Measurements from ENCODE around the gene XPR1.

XPR1 gene

DNA sequence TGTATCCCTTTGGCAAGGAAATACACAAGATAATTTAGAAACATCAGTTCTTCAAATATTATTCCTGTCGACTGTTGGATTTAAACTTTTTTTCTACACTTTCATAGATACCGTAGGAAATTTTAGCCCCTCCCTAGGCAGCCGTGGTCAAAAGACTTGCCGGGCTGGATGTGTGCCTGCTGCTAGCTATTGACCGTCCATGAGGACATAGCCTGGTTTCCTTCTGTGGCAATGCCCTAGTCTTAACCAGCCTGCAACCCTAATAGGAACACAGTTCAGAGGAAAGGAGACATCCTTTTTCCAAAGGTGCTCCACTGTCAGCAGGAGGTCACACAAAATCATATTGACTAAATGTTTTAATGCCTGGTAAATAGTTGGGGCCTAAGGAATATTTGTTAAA lies 260.4 kb downstream of the XPR1 start:
- DNase-seq (ENCODE audit: low spot score): no peak

DNA sequence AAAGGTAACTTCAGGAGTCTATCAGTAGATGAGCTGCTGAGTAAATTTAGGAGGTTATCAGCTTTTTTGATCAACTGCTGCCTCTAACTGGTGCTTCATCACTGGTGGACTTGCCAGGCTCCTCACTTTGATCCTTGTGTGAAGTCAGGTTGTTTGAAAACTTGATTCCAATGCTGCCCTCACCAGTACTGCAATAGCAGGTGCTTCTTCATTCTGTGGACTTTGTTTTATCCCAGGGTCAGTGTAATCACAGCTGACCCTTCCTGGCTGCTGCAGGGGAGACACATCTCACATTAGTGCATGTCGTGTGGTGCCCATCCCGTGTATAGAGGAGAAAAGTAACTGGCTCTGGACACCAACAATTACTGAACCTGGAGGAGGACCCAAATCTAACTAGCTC lies 260.9 kb downstream of the XPR1 start:
- no peak for DNase-seq (ENCODE audit: low spot score)

DNA sequence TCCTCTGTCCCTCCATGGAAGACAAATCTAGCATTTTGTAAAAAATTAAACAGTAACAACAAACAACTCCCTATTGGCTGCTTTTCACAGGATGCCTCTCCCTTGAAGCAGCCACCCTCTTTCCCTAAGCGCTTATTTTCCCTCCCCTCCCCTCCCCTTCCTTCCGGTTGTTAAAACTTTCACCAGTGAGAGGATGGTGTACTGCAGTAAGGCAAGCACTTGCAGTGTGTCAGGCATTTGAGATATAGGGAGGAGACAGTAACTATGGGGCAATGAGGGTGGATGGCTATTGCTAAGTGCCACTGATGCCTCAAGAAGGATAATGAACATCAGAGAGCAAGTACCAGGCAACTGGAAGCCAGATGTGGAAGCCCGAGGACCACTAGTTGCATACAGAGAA lies 261.8 kb downstream of the XPR1 start:
- no peak for DNase-seq (ENCODE audit: low spot score)

DNA sequence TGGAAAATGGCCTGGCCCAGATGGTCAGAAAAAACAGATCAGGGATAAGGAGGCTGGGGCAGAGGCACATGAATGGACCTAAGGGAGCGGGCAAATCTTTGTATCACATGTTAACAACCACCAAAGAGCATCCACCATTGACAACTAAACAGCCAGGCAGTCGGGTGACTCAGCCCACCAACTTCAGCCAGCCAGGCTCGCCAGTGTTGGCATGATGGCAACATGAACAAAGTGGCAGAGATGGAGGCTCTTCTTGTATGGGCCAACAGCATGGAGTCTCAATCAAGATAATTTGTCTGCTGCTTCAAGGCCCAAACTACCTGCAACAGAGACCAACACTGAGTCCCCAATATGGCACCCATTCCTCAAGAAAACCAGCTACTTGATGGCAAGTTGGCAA lies 264.3 kb downstream of the XPR1 start:
- no peak for DNase-seq (ENCODE audit: low spot score)

DNA sequence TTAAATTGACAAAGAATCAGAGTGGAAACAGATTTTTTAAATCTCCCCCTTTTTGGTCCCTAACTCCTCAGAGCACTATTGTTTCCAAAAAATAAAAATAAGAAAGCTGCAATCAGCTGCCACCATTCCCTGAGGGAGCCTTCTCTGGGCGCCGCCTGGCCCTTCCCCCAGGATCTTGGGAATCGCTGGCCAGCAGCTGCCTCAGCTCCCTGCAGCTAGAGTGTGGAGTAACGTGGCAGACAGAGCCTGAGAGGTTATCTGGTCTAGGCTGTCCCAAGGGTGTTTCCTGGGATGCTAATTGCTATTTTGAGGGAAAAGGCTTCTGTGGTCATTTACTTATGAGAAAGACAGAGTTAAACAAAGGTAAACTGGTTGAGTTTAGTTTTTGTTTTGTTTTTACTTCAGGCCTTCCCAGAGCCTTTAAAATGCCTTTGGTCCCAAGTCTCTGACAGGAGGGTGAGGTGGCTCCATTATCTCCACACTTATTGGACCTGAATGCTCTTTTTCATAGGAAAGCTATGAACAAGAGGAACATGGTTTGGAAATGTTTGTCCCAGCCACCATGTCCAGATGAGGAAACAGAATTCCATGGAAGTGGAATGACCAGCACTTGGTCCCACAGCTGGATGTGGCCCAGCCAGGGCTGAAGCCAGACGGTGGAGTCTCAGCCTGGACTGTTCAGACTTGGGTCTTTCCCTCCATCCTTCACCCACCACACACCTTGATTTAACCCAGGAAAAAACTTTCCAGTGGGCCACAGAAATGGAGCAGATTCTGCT lies 266.8 kb downstream of the XPR1 start:
- no peak for DNase-seq (ENCODE audit: low spot score)

DNA sequence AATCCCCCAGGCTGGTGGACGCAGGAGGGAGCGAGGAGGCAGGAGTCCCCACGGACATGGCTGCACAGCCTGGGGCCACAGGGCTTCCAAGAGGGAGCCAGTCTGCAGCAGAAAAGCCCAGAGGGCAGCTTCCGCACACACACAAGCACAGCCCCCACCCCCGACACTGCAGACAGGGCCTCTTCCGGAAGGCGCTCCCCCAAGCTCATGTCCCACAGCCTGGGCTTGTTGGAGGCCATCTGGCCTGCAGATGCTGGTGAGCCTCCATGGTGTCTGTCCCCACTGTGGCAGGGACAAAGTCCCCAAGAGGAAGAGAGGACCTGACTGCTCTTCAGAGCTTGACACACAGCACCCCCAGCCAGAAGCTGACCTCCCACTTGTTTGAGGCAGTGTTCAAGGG lies 267.4 kb downstream of the XPR1 start:
- no peak for DNase-seq (ENCODE audit: low spot score)

DNA sequence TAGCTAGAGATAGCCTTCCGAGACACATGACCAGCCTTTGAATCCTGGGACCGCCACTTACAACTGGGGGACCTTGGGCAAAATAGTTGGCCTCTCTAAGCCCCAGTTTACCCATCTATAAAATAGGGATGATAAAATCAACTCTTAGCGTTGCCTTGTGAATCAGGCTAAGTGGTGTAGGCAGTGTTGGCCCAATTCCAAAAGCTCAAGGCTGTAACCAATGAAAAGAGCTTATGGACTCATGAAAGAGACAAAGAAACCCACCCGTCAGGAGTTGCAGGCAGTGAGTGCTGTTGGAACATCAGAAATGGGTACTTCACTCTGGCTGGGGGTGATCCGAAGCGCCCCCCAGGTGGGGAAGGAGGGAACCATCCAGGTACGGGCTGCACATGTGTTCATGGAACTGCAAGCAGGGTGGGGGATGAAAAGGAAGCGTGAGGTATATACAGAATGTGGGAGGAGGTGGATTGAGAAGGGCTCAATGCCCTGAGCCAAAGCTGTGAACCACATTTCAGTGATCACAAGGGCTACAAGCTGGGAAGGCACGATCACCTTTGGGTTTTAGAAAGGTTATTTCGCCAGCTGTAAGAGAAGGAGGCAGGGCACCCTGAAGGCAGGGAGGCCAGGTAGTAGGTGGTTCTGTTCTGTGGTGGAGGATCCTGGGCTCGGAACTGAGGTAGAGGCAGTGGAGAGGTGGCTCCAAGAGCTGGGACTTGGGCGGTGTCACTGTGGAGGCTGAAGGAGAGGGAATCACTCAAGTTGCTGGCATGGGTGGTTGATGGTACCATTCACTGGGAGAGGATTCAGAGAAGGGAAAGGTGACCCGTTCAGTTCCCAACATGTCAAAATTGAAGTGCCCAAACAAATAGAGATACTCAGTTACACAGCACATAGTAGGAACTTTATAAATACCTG lies 269.5 kb downstream of the XPR1 start:
- DNase-seq (ENCODE audit: low spot score): no peak

DNA sequence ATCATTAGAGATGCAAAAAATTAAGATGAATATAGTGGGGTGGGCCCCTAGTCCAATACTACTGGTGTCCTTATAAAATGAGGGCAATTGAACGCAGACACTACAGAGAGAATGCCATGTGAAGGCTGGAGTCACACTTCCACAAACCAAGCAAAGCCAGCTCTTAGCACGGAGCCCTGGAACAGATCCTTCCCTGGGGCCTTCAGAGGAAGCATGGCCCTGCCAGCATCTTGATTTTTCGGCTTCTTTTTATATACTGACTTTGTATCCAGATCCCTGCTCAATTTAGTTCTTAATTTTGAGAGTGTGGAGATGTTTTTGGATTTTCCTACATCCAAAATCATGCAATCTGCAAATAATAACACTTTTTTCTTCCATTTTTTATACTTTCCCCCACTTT lies 270.7 kb downstream of the XPR1 start:
- DNase-seq (ENCODE audit: low spot score): no peak

DNA sequence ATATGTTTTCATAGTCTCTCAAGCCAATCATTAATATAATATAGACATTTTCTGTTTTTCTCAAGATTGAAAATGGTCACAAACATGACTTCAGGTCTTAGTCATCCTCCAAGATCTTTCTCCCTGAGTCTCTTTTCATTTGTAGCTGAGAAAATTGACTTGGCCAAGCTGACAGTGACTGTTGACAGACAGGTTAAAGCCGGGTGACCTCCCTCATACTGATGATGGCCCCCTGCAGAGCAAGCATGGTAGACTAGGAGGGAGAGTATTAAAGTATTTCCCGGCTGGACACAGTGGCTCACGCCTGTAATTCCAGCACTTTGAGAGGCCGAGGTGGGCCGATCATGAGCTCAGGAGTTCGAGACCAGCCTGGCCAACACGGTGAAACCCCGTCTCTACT lies 274.1 kb downstream of the XPR1 start:
- DNase-seq (ENCODE audit: low spot score): no peak

DNA sequence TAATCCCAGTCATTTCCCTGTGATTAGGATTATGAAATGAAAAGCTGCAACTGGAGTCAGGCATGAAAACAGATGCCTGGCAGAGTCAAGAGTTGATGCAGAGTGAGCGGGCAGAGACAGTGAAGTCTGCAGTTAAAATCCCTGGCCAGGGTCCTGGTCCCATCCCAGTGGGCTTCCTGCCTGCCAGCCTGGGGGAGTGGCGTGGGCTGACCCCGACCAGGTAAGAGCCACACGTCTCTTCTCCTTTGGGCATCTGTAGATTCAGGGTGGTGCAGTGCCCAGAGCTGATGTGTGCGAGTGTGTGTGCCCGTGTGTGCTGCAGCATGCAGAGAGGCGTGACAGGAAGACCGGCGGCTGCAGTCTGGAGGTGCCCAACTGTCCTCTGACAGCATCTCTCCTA lies 274.7 kb downstream of the XPR1 start:
- DNase-seq (ENCODE audit: low spot score): no peak

DNA sequence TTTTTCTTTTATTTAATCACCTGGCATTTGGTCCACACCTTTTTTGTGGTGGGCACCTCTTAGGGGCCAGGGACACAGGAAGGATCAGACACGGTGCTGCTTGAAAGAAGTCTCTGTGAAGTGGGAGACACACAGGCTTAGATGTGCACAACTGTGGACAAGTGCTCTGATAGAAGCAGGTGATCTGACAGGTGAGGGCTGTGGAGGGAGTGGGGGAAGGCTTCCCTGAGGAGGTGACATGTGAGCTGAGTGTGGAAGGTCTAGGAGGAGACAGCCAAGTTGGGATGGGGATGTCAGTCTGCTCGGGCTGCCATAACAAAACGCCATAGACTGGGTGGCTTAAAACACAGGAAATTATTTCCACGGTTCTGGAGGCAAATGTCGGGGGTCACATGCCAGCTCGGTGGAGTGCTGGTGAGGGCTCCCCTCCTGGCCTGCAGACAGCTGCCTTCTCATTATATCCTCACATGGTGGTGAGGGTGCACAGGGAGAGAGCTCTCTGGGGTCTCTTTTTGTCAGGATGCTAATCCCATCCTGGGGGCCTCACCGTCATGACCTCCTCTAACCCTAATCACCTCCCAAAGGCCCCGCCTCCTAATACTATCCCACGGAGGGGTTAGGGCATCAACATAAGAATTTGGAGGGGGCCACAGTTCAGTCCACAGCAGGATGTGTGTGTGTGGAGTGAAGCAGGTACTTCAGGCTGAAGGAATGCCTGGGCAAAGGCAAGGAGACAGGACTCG lies 275.7 kb downstream of the XPR1 start:
- no peak for DNase-seq (ENCODE audit: low spot score)

DNA sequence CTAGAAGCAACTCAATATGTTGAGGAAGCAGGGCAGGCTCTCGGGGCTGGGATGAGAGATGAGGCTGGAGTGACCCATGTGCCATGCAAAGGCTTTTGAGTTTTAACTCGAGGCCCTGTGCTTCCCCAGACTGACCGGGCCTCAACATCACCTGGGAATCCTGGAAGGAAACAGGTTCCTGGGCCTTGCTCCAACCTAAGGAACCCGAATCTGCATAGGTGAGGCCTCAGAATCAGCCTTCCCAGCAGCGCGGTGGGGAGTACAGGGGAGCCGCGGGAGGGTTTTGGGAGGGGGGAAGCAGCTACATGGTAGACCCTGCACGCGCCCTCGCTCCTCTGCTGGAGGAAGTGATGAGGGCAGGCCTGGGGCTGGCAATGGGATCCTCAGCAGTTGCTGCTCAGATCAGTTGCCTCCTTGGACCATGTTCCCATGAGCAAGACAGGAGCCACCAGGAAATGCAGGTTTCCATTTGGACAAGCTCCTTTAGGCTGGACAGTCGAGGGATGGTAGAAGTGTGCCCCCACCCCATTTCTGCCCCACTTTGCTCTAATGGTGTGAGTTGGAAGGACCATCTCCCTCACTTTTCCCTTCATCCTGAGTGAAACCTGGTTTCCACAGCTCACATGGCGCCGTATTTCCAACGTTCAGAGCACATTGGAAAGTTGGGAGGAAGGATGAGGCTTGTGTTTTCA lies 276.4 kb downstream of the XPR1 start:
- no peak for DNase-seq (ENCODE audit: low spot score)

DNA sequence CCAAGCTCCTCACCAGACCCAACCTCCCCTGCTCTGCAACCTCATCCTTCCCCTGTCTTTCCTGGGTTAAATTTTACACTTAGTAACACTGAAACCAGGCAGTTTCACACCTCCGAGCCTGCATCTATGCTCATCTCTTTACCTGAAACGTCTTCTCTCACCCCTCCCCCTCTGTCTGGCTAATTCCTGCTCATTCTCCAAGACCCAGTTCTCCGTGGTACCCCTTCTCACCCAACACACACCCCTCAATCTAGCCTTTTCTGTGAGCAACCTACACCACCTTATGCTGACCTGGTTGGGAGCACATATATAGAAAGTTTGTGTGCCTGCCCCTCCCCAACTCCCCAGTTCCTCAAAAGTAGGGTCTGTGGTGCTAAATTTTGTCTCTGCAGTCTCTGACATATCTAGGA lies 277.2 kb downstream of the XPR1 start:
- DNase-seq (ENCODE audit: low spot score): no peak

DNA sequence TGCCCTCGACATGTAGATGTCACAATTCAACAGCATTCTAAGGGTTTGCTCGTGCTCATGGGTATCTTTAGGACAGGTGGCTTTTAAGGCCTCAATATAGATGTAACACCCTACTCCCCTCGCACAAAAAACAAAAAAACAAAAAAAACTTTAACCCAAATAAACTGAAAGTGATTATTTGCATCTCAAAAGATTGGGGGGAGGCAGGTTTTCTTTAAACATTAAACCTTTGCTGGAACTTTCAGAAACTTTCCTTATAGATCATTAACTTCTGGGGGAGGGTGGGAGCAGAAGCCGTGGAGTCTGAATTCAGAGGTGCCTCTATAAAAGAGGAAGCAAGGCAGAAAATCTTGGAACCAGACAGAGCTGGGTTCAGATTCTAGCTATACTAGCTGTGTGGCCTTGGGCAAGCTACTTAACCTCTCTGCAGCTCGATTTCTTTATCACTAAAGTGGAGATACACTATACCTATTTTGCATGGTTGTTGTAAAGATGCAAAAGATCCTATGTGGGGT lies 277.7 kb downstream of the XPR1 start:
- DNase-seq (ENCODE audit: low spot score): no peak

DNA sequence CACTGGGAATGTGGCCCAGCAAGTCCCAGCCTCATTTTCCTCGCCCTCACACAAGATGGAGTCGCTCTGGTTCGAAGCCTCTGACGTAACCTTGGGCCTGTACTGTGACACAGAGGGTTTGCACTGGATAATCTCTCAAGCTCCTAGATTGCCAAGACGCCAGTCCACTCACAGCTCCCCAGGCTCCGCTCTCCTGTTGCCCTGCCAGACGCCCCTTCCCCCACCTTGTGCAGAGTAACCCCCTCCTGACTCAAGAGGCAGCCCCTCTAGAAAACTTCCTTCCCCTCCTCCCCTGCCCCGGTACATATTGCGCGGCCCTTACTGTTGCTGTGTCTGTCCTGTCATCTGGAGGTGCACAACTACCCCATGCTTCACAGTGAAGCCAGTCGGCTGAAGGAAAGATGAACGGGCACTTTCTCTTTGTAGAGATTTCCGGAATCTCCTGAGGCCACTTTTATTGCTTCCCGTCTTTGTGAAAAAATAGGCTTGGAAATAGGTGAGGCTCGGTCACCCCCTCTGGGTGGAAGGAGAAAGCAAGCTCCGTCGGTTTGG lies 279.9 kb downstream of the XPR1 start:
- no peak for DNase-seq (ENCODE audit: low spot score)

DNA sequence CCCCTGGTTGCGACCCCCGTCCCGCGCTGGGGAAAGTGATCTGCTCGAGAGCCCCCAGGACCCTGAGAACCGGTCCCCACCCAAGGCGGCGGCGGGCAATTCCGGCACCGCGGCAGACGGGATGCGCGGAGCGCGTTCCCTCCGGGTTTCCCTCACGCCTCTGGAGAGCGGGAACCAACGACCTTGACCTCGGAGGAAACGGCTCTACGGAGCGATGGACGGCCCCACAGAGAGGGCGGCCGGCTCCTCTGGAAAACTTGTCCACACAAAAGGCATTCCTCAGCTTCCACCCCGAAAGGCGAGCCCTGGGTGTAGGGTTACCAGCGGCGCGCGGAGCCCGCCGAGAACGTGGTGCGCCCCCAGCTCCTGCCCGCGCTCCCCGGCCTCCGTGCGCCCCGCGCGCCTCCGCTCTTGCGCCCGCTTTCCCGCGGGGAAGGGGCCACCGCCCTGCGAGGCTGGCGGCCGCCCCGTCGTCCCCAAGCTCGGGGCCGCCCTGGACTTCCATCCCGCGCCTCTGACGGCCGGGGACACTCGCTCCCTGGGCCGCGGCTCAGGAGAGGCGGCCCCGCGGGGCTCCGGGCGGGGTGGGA lies 280.5 kb downstream of the XPR1 start:
- DNase-seq (ENCODE audit: low spot score): peak; percentile 64

DNA sequence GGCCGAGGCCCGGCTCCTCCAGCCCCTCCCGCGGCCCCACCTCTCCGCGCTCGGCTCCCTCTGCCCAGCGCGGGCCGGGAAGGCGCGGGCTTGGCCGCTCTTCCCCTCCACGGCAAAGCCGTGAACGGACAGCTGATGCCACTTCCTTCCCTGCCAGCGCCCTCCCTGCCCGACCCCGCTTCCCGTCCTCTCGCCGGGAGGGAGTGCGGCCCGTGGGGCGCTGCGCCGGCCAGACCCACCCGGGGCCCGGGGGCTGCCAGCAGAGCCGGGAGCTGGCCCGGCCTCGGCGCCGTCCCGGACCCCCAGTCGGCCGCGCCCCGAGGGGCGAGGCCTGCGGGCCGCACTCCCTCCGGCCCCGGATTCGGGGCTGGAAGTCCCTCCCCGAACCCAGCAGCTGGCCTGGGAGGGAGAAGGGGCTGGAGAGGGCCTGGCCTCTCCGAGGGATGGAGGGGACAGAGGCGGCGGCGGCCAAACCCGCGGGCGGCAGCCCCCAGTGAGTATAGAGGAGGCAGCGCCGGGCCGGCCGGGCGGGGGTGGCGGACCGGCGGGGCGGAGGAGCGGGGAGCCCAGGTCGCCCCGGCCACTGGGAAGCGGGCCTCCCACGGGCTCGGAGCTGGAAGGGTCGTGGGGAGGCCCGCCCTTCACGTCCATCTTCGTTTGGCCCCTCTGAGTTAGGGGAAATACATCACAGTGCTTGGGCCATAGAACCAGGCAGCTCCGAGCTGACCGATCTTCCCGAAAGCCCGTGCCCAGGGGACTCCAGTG lies 281.2 kb downstream of the XPR1 start, which contains the start of gene KIAA1614:
KIAA1614 (plus strand) TSS at position 97 of the 765 bp plus-strand sequence; CDS start at position 444, 347 bp downstream.
- peak; percentile 86 for DNase-seq (ENCODE audit: low spot score)

DNA sequence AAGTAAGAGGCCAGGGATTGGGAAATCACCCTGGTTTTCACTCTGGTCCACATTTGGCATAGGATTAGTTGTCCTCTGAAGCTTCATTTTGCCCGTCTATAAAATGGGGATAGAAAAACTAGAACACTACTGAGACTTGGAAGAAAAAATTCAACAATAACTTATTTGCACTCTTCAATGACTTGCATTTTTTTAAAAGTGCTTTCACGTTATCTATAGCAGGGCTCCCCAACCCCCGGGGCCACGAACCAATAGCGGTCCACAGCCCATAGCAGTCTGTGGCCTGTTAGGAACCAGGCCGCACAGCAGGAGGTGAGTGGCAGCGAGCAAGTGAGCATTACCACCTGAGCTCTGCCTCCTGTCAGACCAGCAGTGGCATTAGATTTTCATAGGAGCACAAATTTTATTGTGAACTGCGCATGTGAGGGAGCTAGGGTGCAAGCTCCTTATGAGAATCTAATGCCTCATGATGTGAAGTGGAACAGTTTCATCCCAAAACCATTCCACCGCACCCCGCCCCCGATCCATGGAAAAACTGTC lies 283.7 kb downstream of the XPR1 start:
- DNase-seq (ENCODE audit: low spot score): no peak

DNA sequence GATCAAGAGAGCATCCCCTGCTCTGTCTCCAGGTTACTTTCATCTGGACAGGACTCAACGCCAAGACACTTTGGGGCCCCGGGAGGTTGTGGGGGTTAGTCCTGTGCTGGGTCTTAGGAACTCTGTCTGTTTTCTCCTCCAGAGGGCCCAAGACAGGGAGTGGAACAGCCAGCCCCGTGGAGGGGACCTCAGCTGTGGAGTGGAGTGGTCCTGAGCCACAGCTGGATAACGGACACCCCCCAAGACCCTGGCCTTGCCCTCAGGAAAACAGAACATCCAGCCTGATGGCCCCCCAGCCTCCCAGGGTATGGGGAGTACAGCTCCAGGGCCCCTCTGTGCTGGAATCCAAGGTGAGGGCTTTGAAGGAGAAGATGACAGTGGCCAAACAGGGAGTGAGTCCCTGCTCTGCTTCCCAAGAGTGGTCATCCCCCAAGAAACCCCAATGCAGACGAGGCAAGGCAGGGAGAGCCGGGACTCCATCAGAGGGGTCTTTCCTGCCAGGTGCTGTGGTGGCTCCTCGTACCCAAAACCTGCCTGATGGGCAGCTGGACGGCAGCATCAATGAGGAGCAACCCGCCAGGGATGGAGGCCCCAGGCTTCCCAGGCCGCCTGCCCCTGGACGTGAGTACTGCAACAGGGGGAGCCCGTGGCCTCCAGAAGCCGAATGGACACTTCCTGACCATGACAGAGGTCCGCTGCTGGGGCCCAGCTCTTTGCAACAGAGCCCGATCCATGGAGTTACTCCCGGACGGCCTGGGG lies 284.4 kb downstream of the XPR1 start:
- DNase-seq (ENCODE audit: low spot score): no peak
